Progenitor cell of endocrine pancreas (in vitro differentiated cells): ENCODE results near the gene PRDM16. TPM values are rescaled to one million over a fixed set of nuclear protein-coding genes. Genes with fewer than 3 reads are reported as not detected.

Experiments
- DNase-seq: peaks from one replicate; pipeline ENCODE4 v3.0.0; 2021; ENCODE audit warnings: low spot score; ENCODE audit not compliant: unreplicated experiment
- H3K27ac Mint-ChIP-seq: 2 replicates; pipeline ENCODE4 v1.8.0; 2021; ENCODE audit warnings: mild to moderate bottlenecking, moderate library complexity, mixed read lengths
- H3K27me3 Mint-ChIP-seq: 2 replicates; pipeline ENCODE4 v1.8.0; 2021; ENCODE audit warnings: mixed read lengths
- H3K36me3 Mint-ChIP-seq: 2 replicates; pipeline ENCODE4 v1.8.0; 2022; ENCODE audit warnings: mixed read lengths; ENCODE audit not compliant: insufficient read depth
- H3K4me1 Mint-ChIP-seq: 2 replicates; pipeline ENCODE4 v1.8.0; 2021; ENCODE audit warnings: low read depth, mixed read lengths
- H3K4me3 Mint-ChIP-seq: 2 replicates; pipeline ENCODE4 v1.8.0; 2021; ENCODE audit warnings: low read depth, mild to moderate bottlenecking, moderate library complexity, mixed read lengths
- H3K9me3 Mint-ChIP-seq: 2 replicates; pipeline ENCODE4 v1.8.0; 2021; ENCODE audit warnings: low read depth, mixed read lengths
- CTCF ChIP-seq: fragments of 200-600 bp; sonication (generic); IDR thresholded peaks from one replicate; pipeline ENCODE4 v1.5.0; 2021; ENCODE audit warnings: antibody characterized with exemption, mild to moderate bottlenecking; ENCODE audit not compliant: unreplicated experiment
- total RNA-seq: library from RNA; stranded (reverse); gene quantifications from 2 replicates; pipeline ENCODE4 v1.2.1, GENCODE V29; 2021

Gene PRDM16
- total RNA-seq, 1 donor from 2014 or later: 69.1 TPM

DNA sequence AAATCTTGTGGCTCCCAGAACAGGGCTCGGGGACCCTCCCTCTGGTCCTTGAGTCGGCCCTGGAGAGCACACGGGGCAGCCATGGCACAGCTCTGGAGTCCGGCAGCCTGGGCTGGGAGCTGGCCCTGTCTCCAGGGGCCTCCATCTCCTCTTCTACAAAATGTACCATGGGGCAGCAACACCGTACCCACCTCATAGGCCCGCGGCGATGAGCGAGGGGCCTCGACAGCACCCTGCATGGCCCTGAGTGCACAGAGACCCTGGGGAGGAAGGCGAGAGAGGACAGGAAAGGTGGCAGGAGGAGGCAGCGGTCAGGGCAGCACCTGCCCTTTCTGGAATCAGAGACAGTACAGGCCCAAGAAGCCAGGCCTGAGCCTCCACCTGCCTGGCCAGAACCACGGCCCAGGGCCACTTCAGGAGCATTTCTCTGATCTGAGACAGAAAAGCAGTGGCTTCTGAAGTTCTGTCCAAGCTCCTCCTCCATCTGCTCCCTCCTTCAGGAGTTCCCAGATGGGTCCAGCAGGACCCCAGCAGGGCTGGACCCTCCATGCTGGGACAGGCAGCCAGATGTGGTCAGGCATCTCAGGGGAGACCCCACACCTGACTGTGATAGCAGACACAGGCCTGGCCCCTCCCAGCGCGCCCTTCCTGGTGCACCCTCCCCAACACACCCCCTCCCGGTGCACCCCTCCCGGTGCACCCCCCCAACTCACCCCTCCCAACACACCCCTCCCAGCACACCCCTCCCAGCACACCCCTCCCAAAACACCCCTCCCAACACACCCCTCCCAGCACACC is 309.6 kb downstream of the PRDM16 start:
- H3K27me3 Mint-ChIP-seq: no peaks in the 10 kb centered on the region
- H3K27ac Mint-ChIP-seq: no peak overlapping the region
- no peaks in the 10 kb centered on the region for H3K9me3 Mint-ChIP-seq
- peaks cover 2% of the 10 kb centered on the region for H3K36me3 Mint-ChIP-seq
- no peak overlapping the region for H3K4me3 Mint-ChIP-seq
- no peak for DNase-seq
- H3K4me1 Mint-ChIP-seq: no peaks in the 10 kb centered on the region
- no peak for TF ChIP-seq CTCF

GRCh38 chr1:3379934-3380333 is 310.9 kb downstream of the PRDM16 start:
- Mint-ChIP-seq H3K4me1 (no peaks in the 10 kb centered on the region), H3K9me3 (no peaks in the 10 kb centered on the region), H3K27me3 (no peaks in the 10 kb centered on the region), H3K4me3 (no peak overlapping the region), H3K27ac (no peak overlapping the region), H3K36me3 (no peaks in the 10 kb centered on the region)
- no peak for TF ChIP-seq CTCF
- DNase-seq: no peak

DNA sequence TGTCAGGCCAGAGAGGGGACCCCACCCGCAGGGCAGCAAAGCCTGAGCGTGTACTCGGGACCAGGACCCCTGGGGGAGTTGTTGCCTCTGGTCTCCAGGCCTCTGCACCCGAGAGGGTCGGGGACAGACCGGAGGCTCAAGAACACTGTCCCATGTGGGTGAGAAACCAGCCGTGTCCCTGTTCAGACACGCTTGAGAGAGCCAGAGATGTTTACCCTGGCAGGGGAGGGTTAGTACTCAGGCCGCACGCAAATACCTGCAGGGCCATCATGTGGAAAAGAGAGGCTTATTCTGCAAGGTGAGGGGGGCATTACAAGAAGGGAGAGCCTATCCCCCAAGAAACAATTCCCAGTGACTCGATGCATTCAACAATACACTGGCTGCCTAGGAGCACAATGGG is 311.5 kb downstream of the PRDM16 start:
- H3K27ac Mint-ChIP-seq: no peak overlapping the region
- no peak for DNase-seq
- no peaks in the 10 kb centered on the region for H3K4me1 Mint-ChIP-seq
- no peaks in the 10 kb centered on the region for H3K36me3 Mint-ChIP-seq
- H3K9me3 Mint-ChIP-seq: no peaks in the 10 kb centered on the region
- no peak overlapping the region for H3K4me3 Mint-ChIP-seq
- TF ChIP-seq CTCF: no peak
- no peaks in the 10 kb centered on the region for H3K27me3 Mint-ChIP-seq

- Mint-ChIP-seq H3K4me1 (no peaks in the 10 kb centered on the region), H3K9me3 (no peaks in the 10 kb centered on the region), H3K36me3 (peaks cover 4% of the 10 kb centered on the region), H3K27me3 (no peaks in the 10 kb centered on the region), H3K4me3 (no peak overlapping the region), H3K27ac (no peak overlapping the region)
- DNase-seq: no peak
- TF ChIP-seq CTCF: no peak
These were observed 312.9 kb downstream of the PRDM16 start for GRCh38 chr1:3381901-3382300.

DNA sequence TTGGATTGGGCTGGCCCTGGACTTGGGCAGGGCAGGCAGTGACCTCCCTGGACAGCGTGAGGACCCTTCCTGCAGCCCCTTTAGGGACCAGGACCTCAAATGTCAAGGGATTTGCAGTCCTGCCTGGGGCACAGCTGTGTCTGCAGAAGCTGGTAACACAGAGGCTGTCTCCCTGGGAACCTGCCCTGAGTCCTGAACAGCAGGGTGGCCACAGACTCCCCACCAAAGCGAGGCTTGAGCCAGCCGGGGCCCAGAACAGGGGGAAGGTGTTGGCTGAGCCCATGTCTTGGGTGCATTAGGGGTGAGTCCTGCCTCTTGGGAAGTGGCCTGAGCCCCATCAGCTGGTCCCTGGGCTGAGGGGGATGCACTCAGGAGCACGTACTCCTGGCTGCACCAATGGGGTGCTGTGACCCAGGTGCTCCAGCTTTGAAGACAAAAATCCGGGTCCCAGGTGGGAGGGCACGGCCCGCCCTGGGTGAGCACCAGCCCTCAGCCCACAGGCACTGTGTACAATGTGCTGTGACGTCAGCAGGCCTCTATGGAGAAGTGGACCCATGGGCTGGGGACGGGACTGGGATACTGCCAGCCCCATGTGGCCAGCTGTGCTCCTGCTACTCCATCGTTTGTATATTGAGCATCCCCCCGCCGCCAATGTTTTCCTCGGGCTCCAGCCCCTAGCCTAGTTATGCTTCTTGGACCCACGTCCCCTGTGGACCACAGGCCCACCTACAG is 313.5 kb downstream of the PRDM16 start:
- no peak overlapping the region for H3K27ac Mint-ChIP-seq
- no peak overlapping the region for H3K4me3 Mint-ChIP-seq
- H3K4me1 Mint-ChIP-seq: no peaks in the 10 kb centered on the region
- H3K36me3 Mint-ChIP-seq: peaks cover 8% of the 10 kb centered on the region
- no peak for DNase-seq
- TF ChIP-seq CTCF: no peak
- H3K9me3 Mint-ChIP-seq: no peaks in the 10 kb centered on the region
- peaks cover 4% of the 10 kb centered on the region for H3K27me3 Mint-ChIP-seq
